ENCODE measurements around the gene TXLNG.

GRCh38 chrX:16882702-16883486, 96.6 kb downstream of the TXLNG start:
- TF ChIP-seq GATA2 (IDR thresholded peaks at IDR 0.05; ENCODE audit: low read depth, low read length) (no peak), GATA3 (IDR thresholded peaks at IDR 0.05; ENCODE audit: low read depth, low read length) (no peak)
